NCI-H187 treated with DMSO at 0.1 percent for 48 hours (cell line): Measurements from ENCODE around the gene CACNA1D.
"Not testable (repeated sequence)": the region's sequence is repeated elsewhere in the genome, so short reads cannot be mapped to it uniquely, and the experiment has no call there.

ENCODE experiments used
- DNase-seq: peaks from one replicate; lab custom pipeline; 2025; lab: John Stamatoyannopoulos, UW

Gene CACNA1D

DNA sequence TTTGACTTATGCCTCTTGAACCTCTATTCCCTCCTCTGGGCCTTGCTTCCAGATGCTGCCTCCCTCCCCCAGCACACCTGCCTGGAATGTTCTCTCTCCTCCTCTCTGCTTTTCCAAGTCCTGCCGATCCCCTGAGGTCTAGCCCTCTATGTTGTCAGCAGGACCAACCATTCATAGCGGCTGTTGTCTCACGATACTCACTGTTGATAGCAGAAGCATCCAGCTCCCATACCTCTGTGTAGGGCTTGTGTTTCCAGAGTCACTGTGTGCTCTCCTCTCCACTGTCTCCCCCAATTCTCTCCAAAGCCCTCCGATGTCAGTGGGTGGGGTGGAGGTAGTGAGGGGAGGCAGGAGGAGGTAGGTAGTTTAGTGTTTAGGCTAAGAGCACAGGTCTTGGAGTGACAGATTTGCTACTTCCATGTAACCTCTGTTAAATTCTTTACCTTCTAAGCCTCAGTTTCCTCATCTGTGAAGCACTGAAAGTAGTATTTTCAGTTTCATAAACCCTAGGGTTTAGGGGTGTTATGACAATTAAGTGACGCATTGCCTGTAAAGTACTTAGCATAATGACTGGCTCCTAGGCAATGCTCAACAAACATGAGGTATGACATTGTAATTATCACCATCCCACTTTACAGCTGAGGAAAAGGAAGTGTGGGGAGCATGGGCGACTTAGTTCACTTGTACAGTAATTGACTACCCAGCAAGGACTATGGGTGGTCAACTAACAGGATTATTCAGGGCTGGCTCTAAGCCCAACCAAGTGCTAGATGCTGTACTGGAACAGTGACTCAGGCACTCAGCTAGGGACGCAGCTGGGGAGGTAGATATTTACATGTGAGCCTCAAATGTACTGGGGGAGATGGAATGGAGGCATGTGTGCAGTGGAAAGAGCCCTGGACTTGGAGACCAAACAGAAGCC, 122.8 kb downstream of the CACNA1D start:
- no peak for DNase-seq

DNA sequence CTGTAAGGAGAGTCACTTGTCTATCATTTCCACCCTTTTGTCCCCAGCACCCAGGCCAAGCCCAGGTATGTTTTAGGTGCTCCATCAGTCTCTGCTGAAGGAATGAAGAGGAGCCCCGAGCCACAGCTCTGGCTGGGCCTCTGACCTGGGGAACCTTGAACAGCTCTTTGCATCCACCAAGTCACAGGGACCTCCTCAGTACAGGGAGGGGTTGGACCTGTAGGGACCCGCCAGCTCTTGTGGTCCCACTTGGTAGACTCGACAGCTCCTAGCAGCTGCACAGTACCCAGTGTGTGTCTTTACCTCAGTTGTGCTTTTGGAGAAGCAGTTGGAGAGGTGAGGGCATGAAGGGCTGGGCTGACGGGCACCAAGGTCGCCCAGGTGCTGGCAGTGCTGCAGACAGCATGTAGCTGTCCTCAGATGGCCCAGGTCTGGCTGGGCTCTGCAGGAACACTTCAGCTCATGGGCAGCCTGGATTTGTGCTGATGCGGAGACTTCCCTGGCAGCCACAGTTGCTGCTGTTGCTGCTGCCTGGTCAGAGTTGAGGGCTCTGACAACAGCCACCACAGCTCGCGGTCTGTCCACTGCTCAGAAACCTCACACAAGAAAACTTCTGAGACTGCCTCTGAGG, 123.6 kb downstream of the CACNA1D start:
- no peak for DNase-seq

DNA sequence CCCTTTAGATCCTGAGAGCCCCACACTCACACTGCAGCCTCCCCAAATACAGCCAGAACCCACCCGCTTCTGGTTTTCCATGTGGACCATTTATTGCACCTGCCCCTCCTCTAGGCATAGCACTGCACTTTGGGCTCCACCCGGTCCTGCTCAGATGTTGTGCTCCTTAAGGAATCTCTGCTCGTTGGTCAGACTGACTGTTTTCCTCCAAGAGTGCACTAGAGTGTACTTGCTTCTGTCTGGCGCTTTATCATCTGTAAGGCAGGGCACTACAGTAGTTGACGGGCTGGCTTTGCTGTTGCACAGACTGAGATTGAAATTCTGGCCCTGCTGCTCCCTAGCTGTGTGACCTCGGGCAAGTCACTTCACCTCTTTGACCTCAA, 124.1 kb downstream of the CACNA1D start:
- DNase-seq, result no peak

DNA sequence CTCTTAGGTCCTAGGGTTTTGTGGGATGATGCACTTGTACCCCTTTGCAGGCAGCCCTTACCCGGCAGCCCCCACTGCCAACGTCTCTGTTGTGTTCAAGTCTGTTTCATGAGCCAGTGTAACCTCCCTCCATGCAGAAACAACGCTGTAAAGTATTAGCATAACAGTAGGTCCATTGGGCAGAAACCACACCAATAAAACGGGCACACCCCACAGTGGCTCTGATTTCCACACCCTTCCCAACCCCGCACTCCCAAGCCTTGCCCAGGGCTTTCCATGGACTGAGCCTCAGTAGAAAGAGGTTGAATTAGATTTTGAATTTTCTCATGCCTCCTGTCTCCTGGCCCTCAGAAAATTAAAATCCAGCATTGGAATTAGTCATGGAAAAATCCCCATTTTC, 124.5 kb downstream of the CACNA1D start:
- no peak for DNase-seq

DNA sequence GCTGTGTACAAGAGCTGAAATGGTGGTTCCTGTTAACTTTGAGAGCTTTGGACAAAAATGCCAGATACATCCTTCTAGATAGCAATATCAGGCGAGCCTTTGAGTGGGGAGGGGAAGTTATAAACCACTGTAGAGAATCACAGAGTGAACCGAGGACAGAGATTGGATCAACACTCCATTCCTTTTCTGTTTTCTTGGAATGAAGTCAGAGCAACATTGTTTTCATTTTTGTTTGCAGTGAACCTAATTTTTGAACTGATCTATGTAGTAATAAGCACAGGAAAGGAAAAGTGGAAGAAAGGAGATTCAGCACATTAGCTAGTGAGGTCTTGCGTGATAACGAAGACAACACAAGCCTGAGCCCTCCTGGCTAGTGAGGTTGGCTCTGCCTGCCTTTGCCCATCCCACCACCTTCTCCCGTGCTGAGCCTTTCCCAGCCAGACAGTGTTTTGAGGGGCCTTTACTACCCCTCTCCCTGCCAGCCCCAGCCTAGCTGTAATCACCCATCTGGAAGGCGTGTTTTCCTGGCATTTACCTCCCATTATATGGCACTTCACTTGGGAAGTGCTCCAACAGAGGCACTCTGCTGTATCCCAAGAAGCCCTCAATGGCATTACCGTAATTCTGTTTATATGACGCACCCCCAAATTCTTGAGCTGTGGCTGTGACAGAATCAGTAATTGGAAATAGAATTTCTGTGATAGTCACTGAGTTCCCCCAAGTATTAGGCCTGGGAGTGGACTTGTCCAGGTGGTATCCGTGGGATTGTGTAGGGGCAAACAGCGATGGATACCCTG, 129.8 kb downstream of the CACNA1D start:
- DNase-seq, result no peak

DNA sequence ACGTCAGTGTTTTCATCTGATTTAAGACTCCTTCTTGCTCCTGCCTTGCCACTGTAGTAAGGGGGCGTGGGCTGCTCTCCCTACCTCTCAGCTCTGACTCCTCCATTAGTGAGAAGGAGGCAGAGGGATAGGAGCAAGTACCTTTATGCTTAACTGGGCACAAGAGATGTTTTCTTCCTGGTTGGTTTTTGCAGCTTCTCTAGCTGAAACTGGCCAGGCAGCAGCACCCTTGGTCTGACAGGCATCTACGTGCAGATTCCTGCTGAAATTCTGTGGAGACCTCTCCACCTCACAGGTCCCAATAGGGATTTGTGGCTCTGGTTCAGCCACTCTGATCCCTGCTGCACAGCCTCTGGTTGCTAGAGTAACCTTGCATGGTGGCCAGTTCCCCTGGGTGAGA, 132.5 kb downstream of the CACNA1D start:
- no peak for DNase-seq

DNA sequence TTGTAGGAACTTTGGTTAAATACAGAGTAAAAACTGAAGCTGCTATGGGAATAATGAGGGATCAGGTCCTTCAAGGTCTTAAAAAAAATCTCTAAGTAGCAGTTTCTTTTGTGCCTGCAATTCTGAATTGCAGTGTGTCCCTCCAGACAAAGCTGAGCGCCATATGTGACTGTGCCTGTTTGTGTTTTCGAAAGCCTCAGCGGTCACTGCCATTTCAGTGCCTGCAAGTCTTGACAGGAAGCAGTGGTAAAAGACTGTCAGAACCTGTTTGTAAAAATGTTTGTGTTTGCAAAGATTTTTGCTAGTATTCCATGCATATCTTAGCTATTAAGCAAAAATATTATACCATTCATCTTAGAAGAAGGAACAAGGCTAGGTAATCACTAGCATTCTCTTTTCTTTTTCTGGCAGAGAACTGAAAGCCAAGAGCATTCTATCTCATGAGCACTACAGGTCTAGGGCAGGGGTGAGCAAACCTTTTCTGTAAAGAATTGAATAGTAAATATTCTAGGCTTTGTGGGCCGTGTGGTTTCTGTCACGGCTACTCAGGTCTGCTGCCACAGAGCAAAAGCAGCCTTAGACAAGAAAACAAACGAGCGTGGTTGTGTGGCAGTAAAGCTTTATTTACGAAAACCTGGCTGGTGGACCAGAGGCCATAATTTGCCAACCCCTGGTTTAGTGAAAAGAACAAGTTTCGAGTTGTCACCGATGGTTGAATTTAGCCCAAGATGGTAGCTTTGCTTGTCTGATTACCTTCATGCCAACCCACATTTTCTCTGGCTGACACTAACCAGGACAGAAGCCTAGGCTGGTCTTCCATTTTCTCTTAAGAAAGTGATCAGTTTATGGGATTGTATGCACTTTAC, 134.4 kb downstream of the CACNA1D start:
- DNase-seq, result no peak

DNA sequence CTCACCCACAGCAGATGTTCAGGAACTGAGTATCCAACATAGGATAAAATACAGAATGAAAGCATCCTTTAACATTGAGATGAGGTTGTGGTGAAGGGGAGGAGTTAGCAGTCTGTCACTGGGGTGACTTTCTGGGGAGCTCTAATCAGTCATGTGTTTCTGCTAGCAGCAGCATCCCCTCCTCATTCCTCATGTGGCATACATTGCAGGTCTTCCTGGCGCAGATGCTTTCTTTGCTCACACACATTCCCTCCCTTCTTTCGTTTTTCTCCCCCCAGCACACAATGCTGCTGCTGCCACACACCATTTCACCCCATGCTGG, 135.0 kb downstream of the CACNA1D start:
- DNase-seq, result no peak

DNA sequence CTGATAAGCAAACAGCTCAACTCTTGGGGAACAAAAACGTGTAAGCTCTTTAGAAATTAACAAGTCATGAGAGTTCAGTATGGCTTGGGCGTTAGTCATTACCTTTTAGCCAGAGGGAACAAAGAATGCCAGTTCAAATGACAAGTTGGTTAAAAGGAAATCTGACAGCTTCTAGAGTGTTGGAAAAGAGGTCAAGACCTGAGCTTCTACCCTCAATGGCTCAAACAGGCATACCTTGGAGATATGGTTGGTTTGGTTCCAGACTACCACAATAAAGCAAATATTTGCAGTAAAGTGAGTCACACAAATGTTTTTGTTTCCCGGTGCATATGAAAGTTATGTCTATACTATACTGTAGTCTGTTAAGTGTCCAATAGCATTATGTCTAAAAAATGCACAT, 136.1 kb downstream of the CACNA1D start:
- no peak for DNase-seq

DNA sequence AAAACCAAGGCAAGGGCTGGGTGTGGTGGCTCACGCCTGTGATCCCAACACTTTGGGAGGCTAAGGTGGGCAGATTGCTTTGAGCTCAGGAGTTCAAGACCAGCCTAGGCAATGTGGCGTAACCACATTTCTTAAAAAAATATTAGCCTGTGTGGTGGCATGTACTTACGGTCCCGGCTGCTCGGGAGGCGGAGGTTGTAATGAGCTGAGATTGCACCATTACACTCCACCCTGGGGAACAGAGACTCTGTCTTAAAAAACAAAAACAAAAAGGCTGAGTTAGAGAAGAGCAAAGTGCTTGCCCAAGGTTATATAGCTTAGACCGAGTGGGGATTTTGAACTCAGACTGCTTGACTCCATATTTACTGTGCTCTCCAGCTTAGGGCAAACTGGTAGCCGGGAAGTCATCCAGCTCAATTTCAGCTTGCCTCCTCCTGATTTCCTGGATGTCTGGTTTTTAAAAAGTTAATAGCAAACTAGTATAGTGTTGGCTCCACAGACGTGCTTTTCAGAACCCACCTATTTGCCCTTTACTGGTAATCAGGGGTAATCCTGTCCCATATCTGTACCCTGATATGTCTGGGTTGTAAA, 138.9 kb downstream of the CACNA1D start:
- DNase-seq, result no peak

DNA sequence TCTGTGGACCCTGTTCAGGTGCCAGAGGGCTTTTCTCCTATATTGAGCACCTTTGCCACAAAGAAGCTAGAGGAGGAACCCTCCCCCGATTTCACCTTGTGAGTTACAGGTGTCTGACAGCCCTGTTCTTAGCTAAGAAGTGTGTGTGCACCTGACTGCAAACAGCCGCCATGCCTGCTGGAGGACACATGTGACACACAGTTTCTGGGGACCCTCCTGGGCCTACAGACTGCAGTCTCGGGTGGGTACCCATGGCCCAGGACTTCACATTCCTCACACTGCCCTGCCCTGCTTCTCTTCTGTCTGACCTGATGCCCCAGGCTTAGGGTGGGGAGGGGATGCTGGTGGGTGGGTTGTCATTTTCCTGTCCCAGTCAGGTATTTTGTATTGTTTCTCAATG, 140.6 kb downstream of the CACNA1D start:
- DNase-seq, result no peak

DNA sequence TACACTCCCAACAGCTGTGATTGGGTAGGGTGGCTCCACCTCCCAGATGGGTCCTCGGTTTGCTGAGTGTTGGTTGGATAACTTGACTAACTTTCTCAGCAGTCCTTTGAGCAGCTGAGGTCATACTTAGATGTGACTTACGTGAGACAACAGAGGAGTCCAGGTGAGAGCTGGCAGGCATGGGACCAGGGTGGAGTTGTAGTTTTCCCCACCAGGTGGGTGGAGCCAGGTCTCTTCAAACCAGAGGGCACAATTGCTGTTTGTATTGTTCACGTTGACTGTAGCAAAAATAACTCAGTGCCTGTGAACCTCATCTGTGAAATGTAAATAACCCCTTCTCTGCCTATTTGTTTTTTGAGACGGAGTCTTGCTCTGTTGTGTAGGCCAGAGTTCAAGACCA, 144.4 kb downstream of the CACNA1D start:
- DNase-seq, result not testable (repeated sequence)

DNA sequence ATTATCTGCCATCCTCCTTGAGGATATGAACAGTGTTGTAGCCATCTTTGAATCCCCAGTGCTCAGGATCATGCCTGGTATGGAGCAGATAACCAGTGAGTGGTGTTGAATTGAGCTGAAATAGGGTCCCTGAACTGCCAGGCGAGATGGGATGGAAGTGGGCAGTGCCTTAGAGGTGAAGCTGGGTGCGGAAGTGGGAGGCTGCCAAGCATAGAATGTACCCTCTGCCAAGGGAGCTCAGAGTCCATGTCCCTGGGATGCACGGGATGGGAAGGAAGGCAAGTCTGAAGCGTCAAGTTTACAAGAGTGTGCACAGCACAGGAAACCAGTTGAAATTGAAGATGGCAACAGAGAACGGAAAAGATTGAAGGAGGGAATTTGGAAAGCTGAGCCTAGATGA, 147.0 kb downstream of the CACNA1D start:
- no peak for DNase-seq

DNA sequence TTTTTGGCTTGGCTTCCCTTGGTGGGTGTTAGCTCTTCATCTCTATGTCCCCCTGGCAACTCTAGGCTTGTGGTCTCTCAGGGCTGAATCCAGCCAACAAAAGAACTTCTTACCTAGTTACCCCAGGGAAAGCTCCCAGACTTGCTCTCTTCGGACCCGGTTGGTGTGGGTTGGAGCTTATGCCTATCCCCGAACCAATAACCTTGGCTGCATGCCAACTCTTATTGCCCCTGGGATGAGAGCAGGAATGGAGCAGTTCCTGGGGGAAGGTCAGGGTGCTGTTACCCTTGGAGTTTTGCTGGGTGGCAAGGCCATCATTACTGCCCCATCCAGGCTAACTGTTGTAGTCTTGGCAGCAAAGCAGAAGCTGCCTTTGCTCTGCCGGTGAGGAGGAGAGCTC, 147.8 kb downstream of the CACNA1D start:
- DNase-seq, result no peak

DNA sequence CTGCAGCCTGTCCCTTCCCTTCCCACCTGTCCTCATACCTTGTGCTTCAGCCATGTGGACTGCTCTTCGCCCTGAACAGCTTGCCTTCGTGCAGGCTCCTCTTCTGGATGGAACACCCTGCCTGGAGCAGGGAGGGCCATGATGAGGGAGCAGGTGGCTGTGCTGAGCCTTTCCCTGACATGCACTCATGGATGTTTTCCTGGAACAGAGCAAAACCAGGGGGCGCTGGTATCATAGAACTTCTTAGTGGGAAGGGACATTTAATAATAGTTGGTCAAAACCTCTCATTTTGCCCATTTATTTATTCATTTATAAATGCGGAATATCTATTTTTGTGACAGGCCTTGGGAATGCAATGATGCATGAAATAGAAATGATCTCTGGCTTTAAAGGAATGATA, 149.3 kb downstream of the CACNA1D start:
- DNase-seq, result no peak

DNA sequence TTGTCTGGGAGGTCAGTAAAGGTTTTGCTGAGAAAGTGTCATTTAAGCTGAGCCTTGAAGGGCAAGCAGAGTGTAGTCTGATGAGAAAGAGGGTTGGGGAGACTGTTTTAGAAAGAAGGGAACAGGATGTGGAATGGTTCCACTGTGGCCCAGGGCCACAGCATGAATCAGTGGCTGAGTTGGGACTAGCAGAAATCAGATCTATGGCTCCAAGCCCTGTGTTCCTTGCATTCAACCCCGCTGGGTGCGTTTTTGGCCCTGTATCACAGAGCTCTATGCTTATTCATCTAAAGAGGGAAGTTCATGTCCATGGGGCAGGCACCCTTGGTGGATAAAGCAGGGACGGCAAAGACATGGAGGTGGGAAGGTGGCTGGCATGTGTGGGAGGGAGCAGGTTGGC, 151.3 kb downstream of the CACNA1D start:
- DNase-seq, result no peak

DNA sequence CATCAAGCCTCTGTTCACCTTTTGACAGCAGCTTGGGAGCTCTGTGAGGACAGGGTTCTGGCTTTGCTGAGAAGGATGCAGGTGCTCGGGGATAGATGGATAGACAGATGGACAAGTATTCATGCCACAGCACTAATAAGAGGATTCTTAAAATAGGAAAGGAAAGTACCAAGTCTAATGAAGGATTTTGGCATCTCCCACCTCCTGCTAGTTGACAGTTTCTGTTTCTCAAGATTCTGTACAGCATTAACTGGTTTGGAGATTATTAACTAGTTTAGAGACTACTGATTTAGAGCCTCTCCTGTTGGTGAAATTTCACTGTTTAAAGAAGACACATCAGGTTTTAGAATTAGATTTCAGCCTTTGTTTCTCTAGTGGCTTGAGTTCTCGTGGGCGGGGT, 152.3 kb downstream of the CACNA1D start:
- no peak for DNase-seq

DNA sequence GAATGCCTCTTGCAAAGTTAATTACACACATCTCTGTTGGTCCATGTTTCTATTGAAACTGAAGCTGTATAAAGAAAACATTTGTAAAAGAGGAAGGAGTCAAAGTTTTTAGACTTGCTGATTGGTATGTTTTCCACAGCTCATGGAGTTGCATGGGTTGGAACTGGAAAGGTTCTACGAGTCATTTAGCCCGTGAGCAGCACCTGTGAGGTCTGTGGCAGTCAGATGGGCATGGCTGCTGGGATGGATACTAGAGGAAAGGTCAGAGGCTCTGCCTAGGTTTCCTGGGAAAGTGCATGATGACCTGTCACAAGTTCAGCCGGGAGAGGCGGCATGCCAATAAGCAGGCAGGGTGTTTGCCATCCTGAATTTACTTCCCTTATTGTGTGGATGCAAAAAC, 155.4 kb downstream of the CACNA1D start:
- no peak for DNase-seq

DNA sequence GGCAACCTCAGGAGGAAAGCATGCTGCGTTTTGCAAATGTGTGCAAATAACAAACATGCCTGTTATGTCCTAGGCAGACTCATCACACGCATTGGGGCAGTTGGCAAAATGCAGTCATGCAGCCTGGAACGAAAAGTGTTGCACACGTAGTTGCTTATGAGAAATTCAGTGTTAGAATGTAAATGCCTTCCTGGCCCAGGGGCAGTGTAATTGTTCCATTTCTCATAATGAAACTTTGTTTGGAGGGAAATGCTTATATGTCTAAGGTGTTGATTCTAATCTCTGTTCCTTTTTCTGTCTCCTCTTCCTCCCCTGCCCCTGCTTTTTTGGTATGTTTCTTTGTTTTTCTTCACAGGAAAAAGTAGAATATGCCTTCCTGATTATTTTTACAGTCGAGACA, 156.0 kb downstream of the CACNA1D start:
- no peak for DNase-seq

DNA sequence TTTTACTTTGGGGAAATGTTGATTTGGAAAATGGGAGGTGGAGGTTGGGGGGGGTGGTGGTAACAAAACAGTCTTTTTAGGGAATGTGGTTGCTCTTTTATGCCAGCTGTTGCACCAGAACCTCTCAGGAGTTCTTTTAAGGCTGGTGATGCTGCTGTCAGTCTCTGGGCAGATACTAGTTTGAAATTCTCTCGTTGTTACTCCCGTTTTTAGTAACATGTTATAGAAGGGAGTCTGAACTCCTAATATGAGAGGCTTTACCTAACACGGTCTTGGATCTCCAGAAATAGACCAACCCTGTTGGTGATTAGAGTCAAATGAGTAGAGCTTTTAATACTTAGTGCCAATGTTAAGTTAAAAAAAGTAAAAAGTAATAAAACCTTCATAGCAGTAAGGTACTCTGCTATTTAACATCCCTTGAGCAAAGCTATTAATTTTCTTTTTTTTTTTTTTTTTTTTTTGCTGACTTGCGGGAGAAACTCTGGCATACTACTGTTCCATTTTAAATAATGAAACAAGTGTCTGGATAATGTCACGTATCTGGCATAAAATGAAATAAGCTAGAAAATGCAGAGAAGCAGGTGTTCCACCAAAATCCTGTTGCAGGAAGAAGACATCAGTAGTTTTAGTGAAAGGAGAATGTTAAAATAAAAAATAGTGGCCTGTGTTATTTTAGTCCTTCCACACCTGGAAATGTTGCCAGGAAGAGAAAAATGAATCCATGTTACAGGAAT, 156.7 kb downstream of the CACNA1D start:
- DNase-seq, result no peak

DNA sequence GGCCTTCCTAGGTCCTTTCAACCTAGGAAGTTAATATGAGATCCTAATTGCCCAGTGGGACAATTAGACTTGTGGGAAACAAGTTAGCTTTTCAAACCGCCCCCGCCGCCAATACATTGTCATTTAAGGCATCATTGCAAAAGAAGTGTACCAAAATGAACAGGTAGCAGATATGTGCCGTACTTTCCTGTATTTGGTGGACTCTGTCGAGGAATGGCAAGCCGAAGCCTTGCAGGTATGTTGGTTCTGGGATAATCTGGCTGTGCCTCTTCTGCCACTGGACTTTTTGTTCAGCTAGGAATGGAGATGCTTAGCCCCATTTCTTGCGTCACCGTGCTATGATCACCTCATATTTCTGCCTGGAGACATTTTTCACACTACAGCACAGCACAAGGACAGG, 157.5 kb downstream of the CACNA1D start:
- DNase-seq, result no peak
